ENCODE results near the gene TUT4.

GRCh38 chr1:52558941-52559340 is 6.0 kb upstream of the TUT4 start:
- TF ChIP-seq CTCF (IDR thresholded peaks at IDR 0.05) (no peak), SIN3A (IDR thresholded peaks at IDR 0.05; ENCODE audit: borderline replicate concordance, insufficient read depth, low read depth, low read length) (no peak), TCF7L2 (IDR thresholded peaks at IDR 0.05; ENCODE audit: low read depth, low read length) (no peak), POLR2AphosphoS5 (IDR thresholded peaks at IDR 0.05; ENCODE audit: low read depth, low read length) (no peak), REST (IDR thresholded peaks at IDR 0.05; ENCODE audit: insufficient read depth in 1 of 2, low read depth in 2 of 2, low read length in 1 of 2) (no peak)

All from Panc1 (cell line).